Trophoblast cell (in vitro differentiated cells and primary cell): ENCODE results near the gene DCXR.

Experiments
- DNase-seq, 2 donors: peaks; one replicate each; pipeline ENCODE4 v3.0.0-alpha.2; 2016
- H2AFZ ChIP-seq: 2 replicates; pipeline ENCODE4 v1.6.1; 2013; ENCODE audit warnings: low read length, moderate library complexity, mild to moderate bottlenecking; ENCODE audit not compliant: insufficient read depth, poor library complexity
- H2AK5ac ChIP-seq: 2 replicates; pipeline ENCODE4 v1.6.1; 2013; ENCODE audit warnings: mild to moderate bottlenecking, low read length
- H2BK120ac ChIP-seq: 2 replicates; pipeline ENCODE4 v1.6.1; 2013; ENCODE audit warnings: low read length, mild to moderate bottlenecking, moderate library complexity; ENCODE audit not compliant: insufficient read depth, poor library complexity
- H2BK12ac ChIP-seq: 2 replicates; pipeline ENCODE4 v1.6.1; 2013; ENCODE audit warnings: mild to moderate bottlenecking, low read length, moderate library complexity
- H2BK5ac ChIP-seq: 2 replicates; pipeline ENCODE4 v1.6.1; 2013; ENCODE audit warnings: low read length, low read depth, moderate library complexity, mild to moderate bottlenecking; ENCODE audit not compliant: poor library complexity
- H3K14ac ChIP-seq: 2 replicates; pipeline ENCODE4 v1.6.1; 2013; ENCODE audit warnings: mild to moderate bottlenecking, low read length
- H3K18ac ChIP-seq: 2 replicates; pipeline ENCODE4 v1.6.1; 2013; ENCODE audit warnings: mild to moderate bottlenecking, low read length
- H3K23ac ChIP-seq: 2 replicates; pipeline ENCODE4 v1.6.1; 2013; ENCODE audit warnings: low read length
- H3K27ac ChIP-seq: 2 replicates; pipeline ENCODE4 v1.5.1; 2013; ENCODE audit warnings: low read depth, mild to moderate bottlenecking, inconsistent platforms, low read length, moderate library complexity
- H3K27me3 ChIP-seq: 2 replicates; pipeline ENCODE4 v1.6.1; 2013; ENCODE audit warnings: inconsistent platforms, mild to moderate bottlenecking, low read length, moderate library complexity; ENCODE audit not compliant: insufficient read depth
- H3K36me3 ChIP-seq, 2 experiments: 1 replicate in 1 of 2; 2 replicates in 1 of 2; pipeline ENCODE4 v1.6.1; 2013; ENCODE audit warnings: low read length in 2 of 2, mild to moderate bottlenecking in 2 of 2, moderate library complexity in 1 of 2; ENCODE audit not compliant: insufficient read depth in 2 of 2, control insufficient read depth in 1 of 2
- H3K4ac ChIP-seq: 2 replicates; pipeline ENCODE4 v1.6.1; 2013; ENCODE audit warnings: low read depth, mild to moderate bottlenecking, low read length, moderate library complexity
- H3K4me1 ChIP-seq, 2 experiments: 1 replicate in 1 of 2; 2 replicates in 1 of 2; pipeline ENCODE4 v1.6.1; 2013; ENCODE audit warnings: low read length in 2 of 2, mild to moderate bottlenecking in 2 of 2, moderate library complexity in 1 of 2; ENCODE audit not compliant: insufficient read depth in 2 of 2, control insufficient read depth in 1 of 2
- H3K4me2 ChIP-seq: 2 replicates; pipeline ENCODE4 v1.6.1; 2013; ENCODE audit warnings: inconsistent platforms, mild to moderate bottlenecking, low read length, moderate library complexity
- H3K4me3 ChIP-seq: 2 replicates; pipeline ENCODE4 v1.5.1; 2013; ENCODE audit warnings: mild to moderate bottlenecking, low read depth, low read length, inconsistent platforms
- H3K79me1 ChIP-seq: one replicate; pipeline ENCODE4 v1.6.1; 2013; ENCODE audit warnings: low read length
- H3K79me2 ChIP-seq: 2 replicates; pipeline ENCODE4 v1.6.1; 2013; ENCODE audit warnings: low read length, mild to moderate bottlenecking; ENCODE audit not compliant: control insufficient read depth, insufficient read depth, poor library complexity
- H3K9ac ChIP-seq: 2 replicates; pipeline ENCODE4 v1.6.1; 2013; ENCODE audit warnings: mild to moderate bottlenecking, low read length
- H3K9me3 ChIP-seq: 2 replicates; pipeline ENCODE4 v1.6.1; 2013; ENCODE audit warnings: low read depth, mild to moderate bottlenecking, control low read depth, inconsistent platforms, low read length; ENCODE audit not compliant: insufficient read depth
- H4K12ac ChIP-seq: 2 replicates; pipeline ENCODE4 v1.6.1; 2013; ENCODE audit warnings: low read depth, mild to moderate bottlenecking, low read length, moderate library complexity
- H4K8ac ChIP-seq: 2 replicates; pipeline ENCODE4 v1.6.1; 2013; ENCODE audit warnings: low read depth, mild to moderate bottlenecking, low read length, moderate library complexity
- H4K91ac ChIP-seq: one replicate; pipeline ENCODE4 v1.6.1; 2013; ENCODE audit warnings: low read depth, mild to moderate bottlenecking, low read length, moderate library complexity
- WGBS: extraction: QIAGEN DNeasy Blood & Tissue Kit; methylation state at CpG from one replicate; pipeline ENCODE4 v1.1.7; 2013; ENCODE audit warnings: missing lambda C conversion rate; ENCODE audit not compliant: insufficient read length, insufficient coverage; ENCODE audit errors: extremely low coverage; 5-methylcytosine and 5-hydroxymethylcytosine counted together

Gene DCXR

GRCh38 chr17:82060614-82061013 lies 23.1 kb upstream of the DCXR start:
- Histone ChIP-seq H3K36me3 (peaks cover 78 to 82% of the 10 kb centered on the region in 2 experiments), H3K4me1 (peaks cover 6 to 7% of the 10 kb centered on the region in 2 experiments), H2AFZ (no peak overlapping the region), H3K18ac (no peak overlapping the region), H3K4ac (no peak overlapping the region), H4K91ac (no peak overlapping the region), H2AK5ac (no peak overlapping the region), H2BK5ac (no peak overlapping the region), H2BK120ac (no peak overlapping the region), H3K9me3 (peaks cover 2% of the 10 kb centered on the region), H3K14ac (no peak overlapping the region), H3K4me3 (no peak overlapping the region), H3K4me2 (no peak overlapping the region), H4K8ac (no peak overlapping the region), H3K27ac (no peak overlapping the region), H4K12ac (no peak overlapping the region), H2BK12ac (no peak overlapping the region), H3K23ac (no peak overlapping the region), H3K79me2 (peaks cover 5% of the 10 kb centered on the region), H3K9ac (no peak overlapping the region), H3K79me1 (peaks cover 4% of the 10 kb centered on the region), H3K27me3 (no peaks in the 10 kb centered on the region)
- WGBS: no CpG with 5 or more reads among the region's 14 CpGs
- DNase-seq: no peak

DNA sequence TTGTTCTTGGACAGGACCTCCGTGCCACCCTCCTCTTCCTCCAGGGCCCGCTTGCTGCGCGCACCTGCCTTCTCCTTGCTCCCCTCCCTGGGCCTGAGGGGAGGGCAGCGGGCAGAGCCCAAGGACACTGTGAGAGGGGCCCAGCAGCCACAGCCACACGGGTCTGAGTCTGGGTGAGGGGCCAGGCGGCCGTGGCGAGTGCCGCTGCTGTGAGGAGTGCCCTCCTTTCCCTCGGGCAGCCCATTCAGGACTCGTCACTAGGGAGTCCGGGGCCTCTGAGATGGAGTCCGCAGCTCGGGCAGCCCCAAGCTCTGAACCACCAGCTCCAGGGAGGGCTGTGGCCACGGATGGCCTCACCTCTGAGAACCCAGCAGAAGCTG lies 22.5 kb upstream of the DCXR start:
- no peak overlapping the region for H4K8ac ChIP-seq

GRCh38 chr17:82059272-82060000 lies 21.9 kb upstream of the DCXR start:
- H3K23ac ChIP-seq: no peak overlapping the region
- H4K12ac ChIP-seq: no peak overlapping the region
- no peak overlapping the region for H3K4ac ChIP-seq
- no peaks in the 10 kb centered on the region for H3K79me2 ChIP-seq
- no peak overlapping the region for H3K18ac ChIP-seq
- H4K8ac ChIP-seq: no peak overlapping the region
- H3K14ac ChIP-seq: no peak overlapping the region
- H2AFZ ChIP-seq: no peak overlapping the region
- no peak for DNase-seq
- H3K9ac ChIP-seq: no peak overlapping the region
- H3K4me3 ChIP-seq: no peak overlapping the region
- H3K4me2 ChIP-seq: no peak overlapping the region
- no peak overlapping the region for H3K27ac ChIP-seq
- H3K27me3 ChIP-seq: no peaks in the 10 kb centered on the region
- peaks cover under 1% of the 10 kb centered on the region in 2 experiments for H3K4me1 ChIP-seq
- no peaks in the 10 kb centered on the region for H3K79me1 ChIP-seq
- H3K9me3 ChIP-seq: peaks cover 2% of the 10 kb centered on the region
- peaks cover 89 to 92% of the 10 kb centered on the region in 2 experiments for H3K36me3 ChIP-seq
- no peak overlapping the region for H4K91ac ChIP-seq
- H2AK5ac ChIP-seq: no peak overlapping the region
- H2BK120ac ChIP-seq: no peak overlapping the region
- no peak overlapping the region for H2BK5ac ChIP-seq
- no peak overlapping the region for H2BK12ac ChIP-seq
- no CpG with 5 or more reads among the region's 19 CpGs for WGBS

More for the DNA sequence above, 22.5 kb upstream of the DCXR start:
- H2AFZ ChIP-seq: no peak overlapping the region
- H3K27ac ChIP-seq: no peak overlapping the region
- no CpG with 5 or more reads among the region's 16 CpGs for WGBS
- no peaks in the 10 kb centered on the region for H3K27me3 ChIP-seq
- peaks cover 6% of the 10 kb centered on the region in 2 experiments for H3K4me1 ChIP-seq
- H2BK120ac ChIP-seq: no peak overlapping the region
- no peak overlapping the region for H3K18ac ChIP-seq
- peaks cover 83 to 88% of the 10 kb centered on the region in 2 experiments for H3K36me3 ChIP-seq
- H3K9ac ChIP-seq: no peak overlapping the region
- peaks cover 2% of the 10 kb centered on the region for H3K9me3 ChIP-seq
- no peak overlapping the region for H4K91ac ChIP-seq
- peaks cover under 1% of the 10 kb centered on the region for H3K79me2 ChIP-seq
- no peak overlapping the region for H4K12ac ChIP-seq
- no peaks in the 10 kb centered on the region for H3K79me1 ChIP-seq
- no peak overlapping the region for H3K14ac ChIP-seq
- no peak overlapping the region for H2AK5ac ChIP-seq
- H2BK5ac ChIP-seq: no peak overlapping the region
- H3K23ac ChIP-seq: no peak overlapping the region
- DNase-seq: no peak
- no peak overlapping the region for H3K4ac ChIP-seq
- H3K4me2 ChIP-seq: no peak overlapping the region
- no peak overlapping the region for H2BK12ac ChIP-seq
- no peak overlapping the region for H3K4me3 ChIP-seq

GRCh38 chr17:82058855-82059249 lies 21.4 kb upstream of the DCXR start:
- no peak overlapping the region for H3K9ac ChIP-seq
- no peak for DNase-seq
- H3K27ac ChIP-seq: no peak overlapping the region
- no peak overlapping the region for H2BK120ac ChIP-seq
- no peak overlapping the region for H3K4me3 ChIP-seq
- no peak overlapping the region for H4K12ac ChIP-seq
- H3K36me3 ChIP-seq: peaks cover 92 to 93% of the 10 kb centered on the region in 2 experiments
- no peak overlapping the region for H2AFZ ChIP-seq
- no peak overlapping the region for H4K91ac ChIP-seq
- no CpG with 5 or more reads among the region's 10 CpGs for WGBS
- no peak overlapping the region for H2BK12ac ChIP-seq
- H2BK5ac ChIP-seq: no peak overlapping the region
- H4K8ac ChIP-seq: no peak overlapping the region
- no peaks in the 10 kb centered on the region for H3K79me2 ChIP-seq
- no peak overlapping the region for H3K4ac ChIP-seq
- H3K23ac ChIP-seq: no peak overlapping the region
- H3K79me1 ChIP-seq: no peaks in the 10 kb centered on the region
- H3K4me2 ChIP-seq: no peak overlapping the region
- H3K27me3 ChIP-seq: no peaks in the 10 kb centered on the region
- H3K18ac ChIP-seq: no peak overlapping the region
- no peaks in the 10 kb centered on the region for H3K4me1 ChIP-seq
- H2AK5ac ChIP-seq: no peak overlapping the region
- no peak overlapping the region for H3K14ac ChIP-seq
- H3K9me3 ChIP-seq: peaks cover 2% of the 10 kb centered on the region
